CD4-positive, alpha-beta T cell treated with Interleukin-2 at 100 ng/mL for 4 hours (primary cell): Measurements from ENCODE around the gene CTAG1A.
"Not testable (repeated sequence)": the region's sequence is repeated elsewhere in the genome, so short reads cannot be mapped to it uniquely, and the experiment has no call there.

Source experiments
- DNase-seq: peaks from one replicate; pipeline ENCODE4 v3.0.0-alpha.2; 2020; ENCODE audit warnings: low spot score

Gene CTAG1A

GRCh38 chrX:154584585-154585183, at the start of gene CTAG1A:
CTAG1A (plus strand) TSS chrX:154585133; CDS start chrX:154585207, 74 bp downstream.
- not testable (repeated sequence) for DNase-seq

DNA sequence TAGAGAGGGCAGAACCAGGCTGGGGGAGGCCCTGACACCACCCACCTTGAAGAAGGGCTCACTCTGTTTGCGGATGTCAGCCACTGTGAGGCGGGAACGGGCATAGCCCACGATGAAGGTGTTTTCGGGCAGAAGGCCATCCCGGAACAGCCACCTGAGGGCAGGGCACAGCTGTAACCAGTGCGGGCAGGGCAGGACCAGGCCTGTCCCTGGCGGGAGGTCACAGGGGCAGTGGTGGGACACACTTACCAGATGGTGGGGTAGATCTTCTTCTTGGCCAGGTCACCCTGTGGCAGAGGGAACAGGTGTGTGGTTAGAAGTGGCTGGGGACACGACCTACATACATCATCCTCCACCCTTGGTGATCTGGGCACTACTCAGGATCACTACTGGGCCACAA, 49.0 kb upstream of the CTAG1A start:
- DNase-seq = no peak

GRCh38 chrX:154539077-154539476, 45.9 kb upstream of the CTAG1A start:
- no peak for DNase-seq

GRCh38 chrX:154540365-154540764, 44.6 kb upstream of the CTAG1A start:
- DNase-seq = not testable (repeated sequence)

DNA sequence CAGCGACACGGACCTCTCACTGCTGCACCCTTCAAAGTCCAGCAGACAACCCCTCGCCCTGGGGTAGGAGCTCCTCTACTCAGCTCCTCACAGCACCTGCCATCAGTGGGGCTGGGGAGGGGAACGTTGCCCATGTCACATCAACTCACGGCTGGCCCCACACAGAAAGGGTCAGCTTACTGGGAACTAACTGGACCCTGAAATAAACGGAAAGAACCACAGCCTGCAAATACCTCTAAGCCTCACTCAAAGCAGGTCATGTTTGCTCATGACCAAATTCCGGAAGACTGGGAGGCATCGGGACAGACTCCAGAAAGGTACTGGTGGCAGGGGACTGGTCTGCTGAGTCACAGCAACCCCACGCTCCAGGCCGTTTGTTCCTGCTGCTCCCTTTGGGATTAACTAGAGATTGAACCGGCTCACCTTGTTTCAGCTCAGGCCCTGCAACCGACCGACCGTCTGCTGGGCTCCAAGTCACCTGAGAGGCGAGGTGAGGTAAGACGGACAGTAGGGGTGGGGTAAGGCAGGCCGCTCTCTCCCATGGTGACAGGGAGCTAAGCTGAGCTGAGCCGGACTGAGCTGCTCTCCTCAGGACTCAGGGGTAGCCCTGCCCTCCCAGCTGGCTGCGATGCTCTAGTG, 43.9 kb upstream of the CTAG1A start:
- DNase-seq = no peak

- DNase-seq = no peak
Observed at GRCh38 chrX:154541589-154541895, 43.4 kb upstream of the CTAG1A start.

DNA sequence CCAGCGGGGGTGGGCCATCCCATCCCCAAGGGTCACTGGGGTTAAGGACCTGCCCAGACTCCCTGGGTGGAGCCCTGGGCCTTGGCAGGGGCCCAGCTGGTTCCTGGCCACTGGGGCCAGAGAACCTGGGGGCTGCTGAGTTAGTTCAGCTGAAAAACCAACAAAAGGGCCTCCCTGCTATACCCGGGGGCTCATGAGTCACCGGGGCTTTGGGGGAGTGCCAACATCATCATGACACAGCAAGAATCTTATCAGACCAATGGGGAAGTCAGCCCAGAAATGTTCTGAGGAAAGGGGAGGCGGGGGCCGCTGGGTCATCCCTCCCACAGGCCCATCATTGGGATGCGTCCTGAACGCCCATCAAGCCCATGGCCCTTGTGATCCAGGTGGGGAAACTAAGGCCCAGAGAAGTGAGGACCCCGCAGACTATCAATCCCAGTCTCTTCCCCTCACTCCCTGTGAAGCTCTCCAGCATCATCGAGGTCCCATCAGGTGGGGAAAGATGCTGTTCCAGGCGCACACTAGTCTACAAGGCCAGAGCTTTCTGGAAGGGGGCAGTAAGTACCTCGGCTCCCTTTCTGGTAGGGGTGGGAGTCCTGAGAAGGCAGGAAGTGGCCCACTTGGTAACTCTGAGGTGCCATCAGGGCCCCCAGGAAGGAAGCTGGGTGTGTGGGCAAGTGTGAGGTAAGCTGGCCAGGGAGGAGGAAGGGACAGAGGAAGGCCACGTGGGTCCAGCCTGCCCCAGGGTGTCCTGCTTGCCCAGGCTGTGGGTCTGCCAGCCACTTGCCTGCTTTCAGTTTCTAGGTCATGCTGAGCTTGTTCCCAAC, 42.8 kb upstream of the CTAG1A start:
- peak; percentile 49 for DNase-seq

- peak; percentile 24 for DNase-seq
Observed at GRCh38 chrX:154542723-154543424, 42.1 kb upstream of the CTAG1A start.

GRCh38 chrX:154545673-154546274, 39.2 kb upstream of the CTAG1A start:
- DNase-seq = no peak

- peak; percentile 79 for DNase-seq
Observed at GRCh38 chrX:154546354-154547244, 38.3 kb upstream of the CTAG1A start, which contains the start of gene G6PD. G6PD (minus strand) TSS chrX:154546846; CDS start chrX:154546155, 691 bp downstream.

GRCh38 chrX:154547245-154548027, 37.5 kb upstream of the CTAG1A start, which contains the start of gene IKBKG:
IKBKG (plus strand) TSS chrX:154547620; CDS start chrX:154552003, 4,383 bp downstream.
- DNase-seq = peak; percentile 90

DNA sequence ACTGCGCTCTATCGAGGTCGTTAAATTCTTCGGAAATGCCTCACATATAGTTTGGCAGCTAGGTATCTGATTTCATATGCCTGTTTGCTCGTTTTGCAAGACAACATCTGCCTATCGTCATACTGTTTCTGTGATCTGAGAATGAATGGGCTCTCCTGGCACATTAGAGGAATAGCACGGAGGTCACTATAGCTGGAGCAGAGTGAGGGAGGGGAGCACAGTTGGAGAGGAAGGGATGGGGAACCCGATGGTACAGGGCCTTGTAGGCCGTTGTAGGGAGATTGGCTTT, 37.0 kb upstream of the CTAG1A start:
- no peak for DNase-seq

DNA sequence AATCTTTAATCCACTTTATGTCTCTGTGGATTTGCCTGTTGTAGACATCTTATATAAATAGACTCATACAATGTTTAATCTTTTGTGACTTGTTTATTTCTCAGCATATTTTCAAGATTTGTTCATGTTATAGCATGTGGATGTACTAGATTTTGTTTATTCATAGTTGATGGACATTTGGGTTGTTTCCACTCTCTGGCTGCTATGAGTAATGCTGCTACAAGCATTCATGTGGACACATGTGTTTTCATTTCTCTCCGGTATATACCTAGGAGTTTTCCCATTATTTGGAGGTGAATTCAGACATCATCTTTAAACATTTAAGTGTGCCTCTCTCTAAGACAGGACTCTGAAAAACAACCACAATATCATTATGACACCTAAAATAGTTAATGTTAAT, 35.2 kb upstream of the CTAG1A start:
- no peak for DNase-seq

DNA sequence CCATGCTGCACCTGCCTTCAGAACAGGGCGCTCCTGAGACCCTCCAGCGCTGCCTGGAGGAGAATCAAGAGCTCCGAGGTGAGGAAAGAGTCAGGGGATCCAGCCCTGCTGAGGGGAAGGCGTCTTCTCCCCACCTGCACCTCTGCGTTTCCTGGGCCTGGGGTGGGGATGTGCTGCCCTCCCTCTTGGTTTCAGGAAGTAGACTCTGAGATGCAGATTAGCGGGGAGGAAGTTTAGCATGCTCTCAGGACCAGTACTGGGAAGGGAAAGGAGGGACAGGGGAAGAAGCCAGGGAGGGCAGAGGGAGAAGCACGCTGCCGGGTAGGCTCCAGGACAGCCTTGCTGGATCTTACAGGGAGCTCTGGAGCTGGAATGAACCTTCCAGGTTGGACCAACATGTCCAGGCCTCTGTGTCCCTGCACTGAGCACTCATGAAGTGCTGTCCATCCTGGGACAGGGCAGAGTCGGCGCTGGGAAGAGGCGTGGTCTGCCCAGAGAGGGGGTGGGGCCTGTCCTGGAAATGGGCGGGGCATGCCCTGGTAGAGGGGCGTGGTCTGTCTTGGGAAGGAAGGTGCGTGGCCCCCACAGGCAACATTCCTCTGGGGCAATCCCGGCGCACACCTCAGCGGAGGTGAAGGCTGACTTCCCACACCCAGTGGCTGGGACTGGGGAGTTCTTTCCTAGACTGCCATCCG, 32.7 kb upstream of the CTAG1A start:
- not testable (repeated sequence) for DNase-seq

DNA sequence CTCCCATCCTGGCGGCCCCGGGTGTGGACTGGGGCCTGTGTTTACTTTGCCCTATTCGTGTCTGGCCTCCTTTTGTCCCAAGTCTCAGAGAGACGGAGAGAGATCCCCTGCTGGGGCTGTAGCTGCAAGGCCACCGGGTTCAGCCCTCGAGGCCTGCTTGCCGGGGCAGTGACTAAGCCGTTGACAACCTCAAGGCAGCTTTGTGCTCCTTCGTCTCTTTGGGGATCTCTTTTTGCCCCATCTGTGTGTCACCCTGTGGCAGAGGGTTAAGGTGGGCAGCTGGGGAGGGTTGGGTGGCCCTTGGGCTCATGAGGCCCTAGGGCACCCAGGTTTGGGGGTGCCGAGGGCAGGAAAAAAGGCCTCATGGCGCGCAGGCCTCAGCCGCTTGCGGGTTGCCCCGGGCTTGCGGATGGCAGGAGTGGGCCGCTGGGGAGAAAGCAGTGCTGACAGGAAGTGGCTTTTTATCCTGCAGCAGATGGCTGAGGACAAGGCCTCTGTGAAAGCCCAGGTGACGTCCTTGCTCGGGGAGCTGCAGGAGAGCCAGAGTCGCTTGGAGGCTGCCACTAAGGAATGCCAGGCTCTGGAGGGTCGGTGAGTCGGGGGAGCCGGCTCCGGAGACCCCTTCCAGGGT, 26.8 kb upstream of the CTAG1A start:
- DNase-seq = not testable (repeated sequence)

GRCh38 chrX:154558896-154559295, 26.0 kb upstream of the CTAG1A start:
- DNase-seq = not testable (repeated sequence)

DNA sequence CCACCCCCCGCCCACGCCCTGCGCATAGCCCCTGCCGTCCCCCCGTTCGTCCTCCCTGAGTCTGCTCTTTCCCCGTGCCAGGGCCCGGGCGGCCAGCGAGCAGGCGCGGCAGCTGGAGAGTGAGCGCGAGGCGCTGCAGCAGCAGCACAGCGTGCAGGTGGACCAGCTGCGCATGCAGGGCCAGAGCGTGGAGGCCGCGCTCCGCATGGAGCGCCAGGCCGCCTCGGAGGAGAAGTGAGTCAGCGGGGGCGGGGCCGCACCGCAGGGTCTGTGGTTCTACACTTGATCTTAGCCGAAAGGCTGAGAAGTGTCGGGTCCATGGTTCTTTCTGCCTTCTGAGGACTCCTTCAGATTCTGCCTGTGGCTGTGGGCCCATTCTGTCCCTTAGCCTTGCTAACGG, 24.6 kb upstream of the CTAG1A start:
- DNase-seq = not testable (repeated sequence)

GRCh38 chrX:154562295-154562694, 22.6 kb upstream of the CTAG1A start:
- DNase-seq = not testable (repeated sequence)

DNA sequence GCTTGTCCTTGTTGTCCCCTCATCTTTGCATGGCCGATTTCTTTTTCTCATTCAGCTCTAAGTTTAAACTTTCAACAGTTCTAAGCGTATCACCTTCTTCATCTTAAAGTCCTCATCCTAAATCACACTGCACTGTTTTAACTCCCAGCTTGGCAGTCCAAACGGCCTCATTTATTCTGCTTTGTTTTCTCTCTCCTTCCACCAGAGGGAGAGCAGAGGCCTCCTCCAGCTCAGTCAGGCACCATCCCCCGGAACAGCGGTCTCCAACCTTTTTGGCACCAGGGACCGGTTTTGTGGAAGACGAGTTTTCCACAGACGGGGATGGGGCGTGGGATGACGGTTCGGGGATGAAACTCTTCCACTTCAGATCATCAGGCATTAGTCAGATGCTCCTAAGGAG, 14.6 kb upstream of the CTAG1A start:
- DNase-seq = not testable (repeated sequence)
